K562 (cell line): Measurements from ENCODE around the gene SIGLEC1. TPM values are rescaled to one million over a fixed set of nuclear protein-coding genes. Genes with fewer than 3 reads are reported as not detected.

ENCODE experiments used
- ATAC-seq: fragments of 200-7000 bp; cut with Tn5 transposase; 3 replicates; pipeline ENCODE4 v1.9.1; 2020; ENCODE audit warnings: moderate library complexity
- BruUV-seq: library from RNA; stranded (reverse); fragments of 400-500 nt; replicated peaks from 2 replicates; lab custom pipeline; 2021; lab: Mats Ljungman, UMichigan
- CTCF ChIA-PET: fragments of 300-600 bp; formaldehyde crosslinking; extraction: SDS; loops from one replicate; lab custom pipeline; 2021; ENCODE audit warnings: low intra/inter-chr PET ratio; lab: Yijun Ruan, JAX
- POLR2A ChIA-PET: fragments of 300-600, 350-650 bp; sonication (Branson Sonifier 250); formaldehyde crosslinking; extraction: SDS; loops from one replicate; lab custom pipeline; 2021; ENCODE audit warnings: antibody characterized with exemption, inconsistent platforms; lab: Yijun Ruan, JAX
- DNase-seq, 4 experiments: peaks; one replicate each; pipeline versions ENCODE4 v3.0.0 to v3.0.0-alpha.2; 2011 to 2018; ENCODE audit warnings: low spot score in 3 of 4, mixed read lengths in 3 of 4; ENCODE audit errors: extremely low read depth in 1 of 4
- FAIRE-seq: peaks from 2 replicates; lab custom pipeline; 2011; peaks lifted over from hg19 to GRCh38; lab: Jason Lieb, UNC
- H2AFZ ChIP-seq: 2 replicates; pipeline ENCODE4 v1.6.0; 2011; ENCODE audit warnings: low read depth, low read length, control low read depth, inconsistent platforms
- H3K27ac ChIP-seq: fragments of 200-600 bp; 3 replicates; pipeline ENCODE4 v1.8.0; 2011; ENCODE audit warnings: low read depth, mild to moderate bottlenecking, control low read depth, inconsistent platforms, low read length, moderate library complexity, mixed read lengths; ENCODE audit errors: extremely low read depth
- H3K27me3 ChIP-seq, 2 experiments: fragments of 300-600 bp in 1 of 2; 2 replicates in 1 of 2; 3 replicates in 1 of 2; pipeline versions ENCODE4 v1.6.0 to v1.8.0; 2011; ENCODE audit warnings: inconsistent platforms in 2 of 2, low read length in 2 of 2, mild to moderate bottlenecking in 1 of 2, mixed read lengths in 1 of 2, moderate library complexity in 1 of 2; ENCODE audit not compliant: control insufficient read depth in 2 of 2, insufficient read depth in 2 of 2
- H3K36me3 ChIP-seq: fragments of 300-600 bp; 3 replicates; pipeline ENCODE4 v1.8.0; 2011; ENCODE audit warnings: mild to moderate bottlenecking, low read length, inconsistent platforms; ENCODE audit not compliant: control insufficient read depth, insufficient read depth
- H3K4me1 ChIP-seq, 2 experiments: fragments of 200-600 bp in 1 of 2; replicated peaks in 1 of 2; 2 replicates in 1 of 2; 3 replicates in 1 of 2; pipeline versions ENCODE4 v1.5.1 to v1.8.0; 2011; ENCODE audit warnings: inconsistent platforms in 2 of 2, low read length in 2 of 2, mild to moderate bottlenecking in 1 of 2, mixed read lengths in 1 of 2, moderate library complexity in 1 of 2; ENCODE audit not compliant: control insufficient read depth in 2 of 2, insufficient read depth in 2 of 2
- H3K4me2 ChIP-seq: 2 replicates; pipeline ENCODE4 v1.6.1; 2011; ENCODE audit warnings: low read length, control low read depth, inconsistent platforms, mixed read lengths; ENCODE audit not compliant: insufficient read depth
- H3K4me3 ChIP-seq: fragments of 200-600 bp; sonication (generic), shearing (Covaris generic); 2 replicates; pipeline ENCODE4 v1.5.1; 2016; ENCODE audit warnings: control low read depth, inconsistent platforms
- H3K79me2 ChIP-seq: fragments of 200-600 bp; 3 replicates; pipeline ENCODE4 v1.8.0; 2011; ENCODE audit warnings: low read length, inconsistent platforms; ENCODE audit not compliant: control insufficient read depth, insufficient read depth
- H3K9ac ChIP-seq, 2 experiments: 2 replicates each; pipeline versions ENCODE4 v1.6.0 to v1.6.1; 2011; ENCODE audit warnings: low read depth in 2 of 2, low read length in 2 of 2, control low read depth in 1 of 2, inconsistent platforms in 1 of 2, mild to moderate bottlenecking in 1 of 2, mixed read lengths in 1 of 2; ENCODE audit not compliant: insufficient read depth in 1 of 2
- H3K9me1 ChIP-seq: one replicate; pipeline ENCODE4 v1.6.0; 2011; ENCODE audit warnings: inconsistent platforms, mild to moderate bottlenecking, low read length, moderate library complexity; ENCODE audit not compliant: control insufficient read depth, insufficient read depth
- H3K9me3 ChIP-seq: replicated peaks from 2 replicates; pipeline ENCODE4 v1.5.1; 2011; ENCODE audit warnings: low read depth, low read length, inconsistent platforms; ENCODE audit not compliant: control insufficient read depth, insufficient read depth
- H4K20me1 ChIP-seq: replicated peaks from 2 replicates; pipeline ENCODE4 v1.6.1; 2011; ENCODE audit warnings: low read length, inconsistent platforms, mixed read lengths; ENCODE audit not compliant: control insufficient read depth, insufficient read depth
- BRD4 ChIP-seq: fragments of 200-600 bp; sonication (generic); IDR thresholded peaks from 2 replicates; pipeline ENCODE4 v1.6.1; 2017; ENCODE audit warnings: inconsistent platforms
- FOXK2 ChIP-seq, 2 experiments: fragments of 450-650 bp; IDR thresholded peaks in 1 of 2; conservative IDR thresholded peaks in 1 of 2; 2 replicates each; pipeline ENCODE4 v1.6.1; 2016; ENCODE audit warnings: low read depth in 2 of 2, mild to moderate bottlenecking in 1 of 2
- GTF2B ChIP-seq: IDR thresholded peaks from 2 replicates; pipeline ENCODE4 v1.6.1; 2011; ENCODE audit not compliant: insufficient read length; ENCODE audit errors: extremely low read depth
- HNRNPLL ChIP-seq: fragments of 200-400 bp; formaldehyde crosslinking; IDR thresholded peaks from 2 replicates; pipeline ENCODE4 v1.6.1; 2017; ENCODE audit warnings: low read length, low read depth, mild to moderate bottlenecking; ENCODE audit not compliant: poor library complexity, severe bottlenecking
- L3MBTL2 ChIP-seq: fragments of 450-650 bp; IDR thresholded peaks from 2 replicates; pipeline ENCODE4 v1.6.1; 2016; ENCODE audit warnings: mild to moderate bottlenecking, moderate library complexity
- MYBL2 ChIP-seq, 2 experiments: fragments of 450-650 bp in 1 of 2; sonication (generic) in 1 of 2; formaldehyde crosslinking in 1 of 2; IDR thresholded peaks; 2 replicates each; pipeline versions ENCODE4 v1.6.1 to v1.8.1; 2017 to 2022; ENCODE audit warnings: borderline replicate concordance in 1 of 2, inconsistent platforms in 1 of 2, low read depth in 1 of 2, mild to moderate bottlenecking in 1 of 2, missing genetic modification reagents in 1 of 2, moderate library complexity in 1 of 2
- NFE2 ChIP-seq: IDR thresholded peaks from 2 replicates; pipeline ENCODE4 v1.6.1; 2014; ENCODE audit warnings: antibody characterized with exemption, low read depth
- NFE2L1 ChIP-seq: fragments of 450-650 bp; IDR thresholded peaks from 2 replicates; pipeline ENCODE4 v1.6.1; 2016; ENCODE audit warnings: missing genetic modification characterization, low read depth, mild to moderate bottlenecking, missing compliant biosample characterization, moderate library complexity, borderline replicate concordance
- PKNOX1 ChIP-seq: fragments of 450-650 bp; IDR thresholded peaks from 2 replicates; pipeline ENCODE4 v1.6.1; 2016
- POLR2AphosphoS2 ChIP-seq: IDR thresholded peaks from 2 replicates; pipeline ENCODE4 v1.6.1; 2012; ENCODE audit warnings: low read length, improper control_type of control experiment
- RAD21 ChIP-seq, 2 experiments: fragments of 250-450 bp in 1 of 2; fragments of 450-650 bp in 1 of 2; sonication (Bioruptor Pico) in 1 of 2; formaldehyde crosslinking in 1 of 2; IDR thresholded peaks in 1 of 2; conservative IDR thresholded peaks in 1 of 2; 2 replicates each; pipeline versions ENCODE4 v1.4.0 to v1.8.0; 2020 to 2022; ENCODE audit warnings: mild to moderate bottlenecking in 2 of 2, moderate library complexity in 1 of 2
- SMC3 ChIP-seq: conservative IDR thresholded peaks from 2 replicates; pipeline ENCODE4 v1.6.1; 2011; ENCODE audit warnings: low read depth, low read length, improper control_type of control experiment; ENCODE audit not compliant: insufficient read depth
- USF1 ChIP-seq: sonication (generic); formaldehyde crosslinking; IDR thresholded peaks from 2 replicates; pipeline ENCODE4 v1.9.0; 2022; ENCODE audit warnings: mild to moderate bottlenecking, missing genetic modification reagents
- WGBS: fragments of 100-300 bp; shearing (Covaris generic); methylation state at CpG from one replicate; pipeline ENCODE4 v1.1.6; 2016; ENCODE audit warnings: low coverage, mixed read lengths; ENCODE audit not compliant: insufficient coverage; ENCODE audit errors: missing lambda C conversion rate; 5-methylcytosine and 5-hydroxymethylcytosine counted together
- in situ Hi-C: fragments of 300-500 bp; cut with MboI; formaldehyde crosslinking; loops from 4 replicates; pipeline ENCODE4 v1.15.0; 2018; ENCODE audit warnings: inconsistent platforms, mixed read lengths
- intact Hi-C: fragments of 100-400 bp; cut with micrococcal nuclease; formaldehyde crosslinking; loops from 2 replicates; pipeline ENCODE4 v1.14.2; 2022
- polyA plus RNA-seq, 8 experiments: library from polyadenylated mRNA; depleted of rRNA in 4 of 8; stranded (reverse) in 5 of 8; unstranded in 3 of 8; fragments of >200 nt; fragmentation: Nextera tagmentation in 2 of 8; fragmentation: Illumina TruSeq in 1 of 8; extraction: Ambion mirVana in 2 of 8; extraction: Trizol in 1 of 8; gene quantifications; 2 replicates each; pipeline versions ENCODE4 v1.2.1 to v1.2.3, GENCODE V29; 2011 to 2014; ENCODE audit warnings: inconsistent platforms in 1 of 8, missing spikeins in 1 of 8
- total RNA-seq, 7 experiments: library from RNA; depleted of rRNA in 6 of 7; stranded (reverse); fragments of >200 nt in 6 of 7; fragmentation: Illumina TruSeq in 2 of 7; extraction: Trizol in 2 of 7; gene quantifications; 2 replicates each; pipeline versions ENCODE4 v1.2.1 to v1.2.3, GENCODE V29; 2011 to 2021; ENCODE audit warnings: low replicate concordance in 1 of 7

The SIGLEC1 gene
- total and polyA plus RNA-seq, 9 of the 15 experiments (the other 6 are each of a cell fraction or from before 2014, with no cell fraction given): 0.05 to 0.07 TPM; not detected in 7

- in situ Hi-C loops (no loop called here), intact Hi-C loops (loop anchor here (1.0 kb wide), 1 partner anchor 65 kb away; the partner anchor contains the start of gene SPEF1)
- H3K9me1 ChIP-seq: no peaks in the 10 kb centered on the region
- peaks cover 0 to 3% of the 10 kb centered on the region in 2 experiments; a peak in 3 of 5 replicates for H3K4me1 ChIP-seq
- H3K27me3 ChIP-seq: peaks cover 0 to 5% of the 10 kb centered on the region in 2 experiments; a peak in 1 of 5 replicates
- peak overlapping the region in 1 of 2 experiments; percentile 45; a peak in 1 of 4 replicates for H3K9ac ChIP-seq
- no peak overlapping the region for H3K4me3 ChIP-seq
- H3K9me3 ChIP-seq: no peaks in the 10 kb centered on the region
- ChIA-PET CTCF (interaction anchor here (0.6 to 0.7 kb wide), 3 partner anchors 33 to 104 kb away, joined by 3 read pairs; partner anchors contain the start of gene AP5S1), POLR2A (interaction anchor here (0.5 to 0.6 kb wide), 2 partner anchors 806 to 885 kb away, joined by 4 read pairs; no protein-coding TSS in a partner anchor)
- H4K20me1 ChIP-seq: no peaks in the 10 kb centered on the region
- no peak for FAIRE-seq
- H3K79me2 ChIP-seq: no peaks in the 10 kb centered on the region
- peak; percentile 46 to 63 (median 56) for DNase-seq
- peak; percentile 96 for ATAC-seq
- 47% methylated on average over 3 of the region's 4 CpGs for WGBS
- H2AFZ ChIP-seq: 0 out of 2 replicates have a peak overlapping the region, but pooled peaks have one; percentile 59
- H3K36me3 ChIP-seq: no peaks in the 10 kb centered on the region
- BruUV-seq: no TSS peak
- no peak overlapping the region for H3K4me2 ChIP-seq
- H3K27ac ChIP-seq: no peak overlapping the region
- no peak for TF ChIP-seq NFE2
- TF ChIP-seq SMC3: peak; percentile 59
- no peak for TF ChIP-seq L3MBTL2
- TF ChIP-seq GTF2B: no peak
- peak; percentile 78 to 85 for TF ChIP-seq RAD21 (CRISPR knock-in tag; conservative IDR thresholded peaks at IDR 0.05 in 1 of 2, IDR thresholded peaks at IDR 0.05 in 1 of 2)
- TF ChIP-seq NFE2L1 (tag): no peak
- no peak for TF ChIP-seq BRD4
- no peak for TF ChIP-seq MYBL2 (IDR thresholded peaks at IDR 0.05; ENCODE audit: low read depth)
- TF ChIP-seq MYBL2 (CRISPR knock-in tag; IDR thresholded peaks at IDR 0.05; ENCODE audit: borderline replicate concordance): no peak
- no peak for TF ChIP-seq POLR2AphosphoS2
- TF ChIP-seq PKNOX1: no peak
- TF ChIP-seq USF1 (CRISPR knock-in tag): no peak
- no peak for TF ChIP-seq FOXK2 (conservative IDR thresholded peaks at IDR 0.05 in 1 of 2, IDR thresholded peaks at IDR 0.05 in 1 of 2; ENCODE audit: low read depth in 2 of 2)
- TF ChIP-seq HNRNPLL: no peak
Observed at GRCh38 chr20:3716195-3716834, 3.9 kb upstream of the SIGLEC1 start.
